PC-9 (cell line): ENCODE measurements around the gene LPIN3. TPM values are rescaled to one million over a fixed set of nuclear protein-coding genes. Genes with fewer than 3 reads are reported as not detected.

Experiments used
- BruUV-seq: library from RNA; stranded (reverse); fragments of 400-500 nt; replicated peaks from 2 replicates; lab custom pipeline; 2021; lab: Mats Ljungman, UMichigan
- CTCF ChIA-PET: fragments of 300-600 bp; sonication (Branson Sonifier 250); formaldehyde crosslinking; loops from one replicate; lab custom pipeline; 2022; ENCODE audit warnings: antibody characterized with exemption; lab: Charles Lee
- POLR2A ChIA-PET: fragments of 300-600 bp; sonication (Branson Sonifier 250); formaldehyde crosslinking; loops from one replicate; lab custom pipeline; 2022; ENCODE audit warnings: antibody characterized with exemption; ENCODE audit not compliant: unreplicated experiment; lab: Charles Lee
- DNase-seq, 2 experiments: peaks; one replicate each; pipeline versions ENCODE4 v3.0.0 to v3.0.0-alpha.2; 2015 to 2022; ENCODE audit warnings: mixed read lengths in 1 of 2
- H2AFZ ChIP-seq: fragments of 200-600 bp; sonication (generic); 2 replicates; pipeline ENCODE4 v1.8.1; 2017; ENCODE audit warnings: antibody characterized with exemption
- H3F3A ChIP-seq: fragments of 200-600 bp; sonication (generic); 2 replicates; pipeline ENCODE4 v1.8.1; 2017; ENCODE audit warnings: antibody characterized with exemption, mild to moderate bottlenecking, low read depth; ENCODE audit not compliant: insufficient read depth
- H3K27ac ChIP-seq: fragments of 200-600 bp; sonication (generic); 2 replicates; pipeline ENCODE4 v1.6.1; 2016; ENCODE audit warnings: mixed run types
- H3K27me3 ChIP-seq: fragments of 200-600 bp; sonication (generic); 2 replicates; pipeline ENCODE4 v1.6.1; 2016; ENCODE audit warnings: low read depth, mixed run types; ENCODE audit not compliant: insufficient read depth
- H3K36me3 ChIP-seq: fragments of 200-600 bp; sonication (generic); 2 replicates; pipeline ENCODE4 v1.6.1; 2016; ENCODE audit warnings: low read depth, mixed run types
- H3K4me1 ChIP-seq: fragments of 200-600 bp; sonication (generic); replicated peaks from 2 replicates; pipeline ENCODE4 v1.6.1; 2016; ENCODE audit warnings: mixed run types; ENCODE audit not compliant: insufficient read depth
- H3K4me2 ChIP-seq: fragments of 200-600 bp; sonication (generic); 2 replicates; pipeline ENCODE4 v1.6.1; 2017; ENCODE audit warnings: mixed run types
- H3K4me3 ChIP-seq: fragments of 200-600 bp; sonication (generic); 2 replicates; pipeline ENCODE4 v1.6.1; 2016; ENCODE audit warnings: mixed run types
- H3K79me2 ChIP-seq: fragments of 200-600 bp; sonication (generic); 2 replicates; pipeline ENCODE4 v1.6.1; 2017; ENCODE audit warnings: low read depth, mixed run types
- H3K9me2 ChIP-seq: fragments of 200-600 bp; sonication (generic); 2 replicates; pipeline ENCODE4 v1.8.1; 2017; ENCODE audit warnings: mild to moderate bottlenecking; ENCODE audit not compliant: insufficient read depth
- H3K9me3 ChIP-seq: fragments of 200-600 bp; sonication (generic); 2 replicates; pipeline ENCODE4 v1.8.1; 2016; ENCODE audit warnings: low read depth; ENCODE audit not compliant: insufficient read depth
- H4K20me1 ChIP-seq: fragments of 200-600 bp; sonication (generic); 2 replicates; pipeline ENCODE4 v1.8.1; 2017; ENCODE audit not compliant: insufficient read depth
- CTCF ChIP-seq: fragments of 200-600 bp; sonication (generic); conservative IDR thresholded peaks from 2 replicates; pipeline ENCODE4 v1.6.1; 2017; ENCODE audit warnings: mixed run types, antibody characterized with exemption, mild to moderate bottlenecking, moderate library complexity
- EZH2 ChIP-seq: fragments of 200-600 bp; sonication (generic); IDR thresholded peaks from 2 replicates; pipeline ENCODE4 v1.8.0; 2017; ENCODE audit warnings: antibody characterized with exemption, low read depth
- intact Hi-C: fragments of 100-400 bp; cut with micrococcal nuclease; formaldehyde crosslinking; loops from one replicate; pipeline ENCODE4 v1.10.0; 2022; ENCODE audit not compliant: unreplicated experiment
- total RNA-seq: library from RNA; stranded (reverse); gene quantifications from 2 replicates; pipeline ENCODE4 v1.2.3, GENCODE V29; 2021

Gene LPIN3
- total RNA-seq, 1 experiment from 2014 or later = 12.1 TPM

- no peak overlapping the region for H2AFZ ChIP-seq
- no peaks in the 10 kb centered on the region for H4K20me1 ChIP-seq
- no peak for DNase-seq
- no peak overlapping the region for H3K4me3 ChIP-seq
- H3K79me2 ChIP-seq = 0 out of 2 replicates have a peak, but pooled peaks cover 3% of the 10 kb centered on the region
- no peaks in the 10 kb centered on the region for H3K9me2 ChIP-seq
- no peaks in the 10 kb centered on the region for H3F3A ChIP-seq
- TF ChIP-seq EZH2 (no peak), CTCF (no peak)
- no peak overlapping the region for H3K27ac ChIP-seq
- CTCF ChIA-PET = no interaction called here
- H3K36me3 ChIP-seq = no peaks in the 10 kb centered on the region
- no TSS peak for BruUV-seq
- POLR2A ChIA-PET = no interaction called here
- H3K27me3 ChIP-seq = no peaks in the 10 kb centered on the region
- intact Hi-C loops = no loop called here
- H3K9me3 ChIP-seq = no peaks in the 10 kb centered on the region
- no peaks in the 10 kb centered on the region for H3K4me1 ChIP-seq
- H3K4me2 ChIP-seq = no peak overlapping the region
Observed at GRCh38 chr20:41300383-41300782, 40.2 kb upstream of the LPIN3 start.

- H3K79me2 ChIP-seq = 0 out of 2 replicates have a peak, but pooled peaks cover 3% of the 10 kb centered on the region
- no peaks in the 10 kb centered on the region for H3K36me3 ChIP-seq
- H3F3A ChIP-seq = no peaks in the 10 kb centered on the region
- H3K27me3 ChIP-seq = no peaks in the 10 kb centered on the region
- no TSS peak for BruUV-seq
- no peak overlapping the region for H3K4me2 ChIP-seq
- POLR2A ChIA-PET = no interaction called here
- no peak overlapping the region for H3K27ac ChIP-seq
- no peaks in the 10 kb centered on the region for H3K9me2 ChIP-seq
- no peaks in the 10 kb centered on the region for H3K9me3 ChIP-seq
- DNase-seq = no peak
- intact Hi-C loops = no loop called here
- no peak overlapping the region for H2AFZ ChIP-seq
- no peaks in the 10 kb centered on the region for H3K4me1 ChIP-seq
- H3K4me3 ChIP-seq = no peak overlapping the region
- CTCF ChIA-PET = no interaction called here
- TF ChIP-seq EZH2 (no peak), CTCF (no peak)
- no peaks in the 10 kb centered on the region for H4K20me1 ChIP-seq
Observed at GRCh38 chr20:41300886-41301285, 39.7 kb upstream of the LPIN3 start.

- Histone ChIP-seq H3K9me2 (no peaks in the 10 kb centered on the region), H4K20me1 (no peaks in the 10 kb centered on the region), H3K27ac (no peak overlapping the region), H3K4me1 (peaks cover 14% of the 10 kb centered on the region), H3K79me2 (0 out of 2 replicates have a peak, but pooled peaks cover 3% of the 10 kb centered on the region), H3K36me3 (no peaks in the 10 kb centered on the region), H3K9me3 (no peaks in the 10 kb centered on the region), H3K27me3 (no peaks in the 10 kb centered on the region), H2AFZ (no peak overlapping the region), H3K4me2 (no peak overlapping the region), H3K4me3 (no peak overlapping the region), H3F3A (peaks cover 3% of the 10 kb centered on the region; the same call in 1 of the 2 replicates)
- no peak for DNase-seq
- TF ChIP-seq CTCF (no peak), EZH2 (no peak)
- BruUV-seq = no TSS peak
- ChIA-PET CTCF (interaction anchor here (1.6 kb wide), 1 partner anchor 11 kb away, joined by 3 read pairs; no protein-coding TSS in a partner anchor), POLR2A (no interaction called here)
- intact Hi-C loops = no loop called here
Observed at GRCh38 chr20:41304002-41304401, 36.6 kb upstream of the LPIN3 start.
